Body of pancreas (tissue), 4 donors: ENCODE data around the gene FGF9. TPM values are rescaled to one million over a fixed set of nuclear protein-coding genes. Genes with fewer than 3 reads are reported as not detected.

Source experiments
- ATAC-seq: fragments of 150-250 bp; one replicate; pipeline ENCODE4 v1.9.1; 2016
- DNase-seq, 4 donors: peaks; one replicate each; pipeline ENCODE4 v3.0.0-alpha.2; 2019
- H3K27ac ChIP-seq, 4 donors: fragments of 200-600 bp; sonication (generic); 1 replicate in 3 of 4; 2 replicates in 1 of 4; pipeline versions ENCODE4 v1.5.1 to v1.6.1; 2016 to 2019; ENCODE audit warnings: mild to moderate bottlenecking in 1 of 4, mixed read lengths in 1 of 4, moderate library complexity in 1 of 4
- H3K27me3 ChIP-seq, 2 donors: fragments of 200-600 bp; sonication (generic); one replicate each; pipeline ENCODE4 v1.6.0; 2016; ENCODE audit warnings: mild to moderate bottlenecking in 1 of 2
- H3K36me3 ChIP-seq, 2 donors: fragments of 200-600 bp; sonication (generic); replicated peaks in 1 of 2; 2 replicates each; pipeline ENCODE4 v1.5.1; 2016; ENCODE audit warnings: low read depth in 2 of 2; ENCODE audit not compliant: insufficient read depth in 1 of 2
- H3K4me1 ChIP-seq: fragments of 200-600 bp; sonication (generic); one replicate; pipeline ENCODE4 v1.6.0; 2016
- H3K4me3 ChIP-seq, 2 donors: fragments of 200-600 bp; sonication (generic); 1 replicate in 1 of 2; 2 replicates in 1 of 2; pipeline ENCODE4 v1.5.1; 2016 to 2019
- H3K9me3 ChIP-seq, 3 donors: fragments of 200-600 bp; sonication (generic); 1 replicate in 2 of 3; 2 replicates in 1 of 3; pipeline ENCODE4 v1.5.1; 2016
- CTCF ChIP-seq, 7 experiments: fragments of 450-650 bp in 4 of 7; fragments of 200-600 bp in 3 of 7; sonication (generic) in 3 of 7; IDR thresholded peaks; one replicate each; pipeline ENCODE4 v1.5.1; 2016 to 2019; ENCODE audit warnings: antibody characterized with exemption in 7 of 7
- POLR2A ChIP-seq, 3 donors: fragments of 450-650 bp; IDR thresholded peaks; one replicate each; pipeline ENCODE4 v1.6.1; 2016; ENCODE audit warnings: antibody characterized with exemption in 3 of 3, mild to moderate bottlenecking in 2 of 3
- WGBS, 2 donors: methylation state at CpG; one replicate each; pipeline ENCODE4 v1.1.5; 2017; 5-methylcytosine and 5-hydroxymethylcytosine counted together
- intact Hi-C: fragments of 100-400 bp; cut with DNase I; formaldehyde crosslinking; loops from one replicate; pipeline ENCODE4 v1.15.1; 2023
- total RNA-seq, 2 donors: library from RNA; depleted of rRNA; stranded (reverse); fragments of >200 nt; gene quantifications; one replicate each; pipeline ENCODE4 v1.1.0, GENCODE V29; 2016

The FGF9 gene
- total RNA-seq, 2 donors from 2014 or later = 0.26 to 1.3 TPM

GRCh38 chr13:21696865-21697448 lies 26.1 kb downstream of the FGF9 start:
- intact Hi-C loops = no loop called here
- Histone ChIP-seq H3K27ac (no peak overlapping the region), H3K27me3 (no peaks in the 10 kb centered on the region), H3K4me1 (peaks cover 4% of the 10 kb centered on the region), H3K36me3 (no peaks in the 10 kb centered on the region), H3K9me3 (no peaks in the 10 kb centered on the region), H3K4me3 (no peak overlapping the region)
- DNase-seq = no peak
- ATAC-seq = peak; percentile 60
- TF ChIP-seq CTCF (IDR thresholded peaks at IDR 0.05) = no peak
- no peak for TF ChIP-seq POLR2A (IDR thresholded peaks at IDR 0.05)
- WGBS, 2 donors = 60 to 61% methylated on average over 3 of the region's 3 CpGs

- TF ChIP-seq CTCF (IDR thresholded peaks at IDR 0.05) (no peak), POLR2A (IDR thresholded peaks at IDR 0.05) (no peak)
These were observed 28.2 kb downstream of the FGF9 start for GRCh38 chr13:21698817-21699679.

GRCh38 chr13:21701460-21701859 lies 30.6 kb downstream of the FGF9 start:
- no peak for TF ChIP-seq CTCF (IDR thresholded peaks at IDR 0.05)
- no peak for TF ChIP-seq POLR2A (IDR thresholded peaks at IDR 0.05)
- peaks cover 4% of the 10 kb centered on the region for H3K4me1 ChIP-seq
- H3K27ac ChIP-seq = no peak overlapping the region
- no peaks in the 10 kb centered on the region for H3K9me3 ChIP-seq
- intact Hi-C loops = no loop called here
- DNase-seq (no peak), ATAC-seq (no peak)
- H3K36me3 ChIP-seq = no peaks in the 10 kb centered on the region
- H3K4me3 ChIP-seq = no peak overlapping the region
- 91 to 93% methylated on average over 10 of the region's 10 CpGs for WGBS, 2 donors
- H3K27me3 ChIP-seq = no peaks in the 10 kb centered on the region

More at GRCh38 chr13:21698817-21699679, 28.2 kb downstream of the FGF9 start:
- ATAC-seq (no peak), DNase-seq (no peak)
- H3K27ac ChIP-seq = no peak overlapping the region
- WGBS, 2 donors = 74 to 83% methylated on average over 5 of the region's 5 CpGs
- peaks cover 4% of the 10 kb centered on the region for H3K4me1 ChIP-seq
- intact Hi-C loops = no loop called here
- H3K4me3 ChIP-seq = no peak overlapping the region
- H3K36me3 ChIP-seq = no peaks in the 10 kb centered on the region
- H3K9me3 ChIP-seq = no peaks in the 10 kb centered on the region
- H3K27me3 ChIP-seq = no peaks in the 10 kb centered on the region

GRCh38 chr13:21703846-21704245 lies 33.0 kb downstream of the FGF9 start:
- Histone ChIP-seq H3K36me3 (no peaks in the 10 kb centered on the region), H3K27me3 (no peaks in the 10 kb centered on the region), H3K4me1 (no peaks in the 10 kb centered on the region), H3K9me3 (no peaks in the 10 kb centered on the region), H3K27ac (no peak overlapping the region), H3K4me3 (no peak overlapping the region)
- intact Hi-C loops = no loop called here
- 53 to 57% methylated on average over 4 of the region's 4 CpGs for WGBS, 2 donors
- ATAC-seq = no peak
- no peak for TF ChIP-seq POLR2A (IDR thresholded peaks at IDR 0.05)
- TF ChIP-seq CTCF (IDR thresholded peaks at IDR 0.05) = no peak
- no peak for DNase-seq
